Breast epithelium (tissue), 4 donors: ENCODE data around the gene CENPP. TPM values are rescaled to one million over a fixed set of nuclear protein-coding genes. Genes with fewer than 3 reads are reported as not detected.
"Not testable (repeated sequence)": the region's sequence is repeated elsewhere in the genome, so short reads cannot be mapped to it uniquely, and the experiment has no call there.

Experiments used
- DNase-seq, 2 donors: peaks; one replicate each; pipeline ENCODE4 v3.0.0-alpha.2; 2019; ENCODE audit warnings: low spot score in 2 of 2
- H3K27ac ChIP-seq, 2 donors: fragments of 200-600 bp; sonication (generic) in 1 of 2; one replicate each; pipeline ENCODE4 v1.5.1; 2016 to 2019; ENCODE audit warnings: mild to moderate bottlenecking in 1 of 2
- H3K27me3 ChIP-seq, 2 donors: fragments of 200-600 bp; sonication (generic) in 1 of 2; one replicate each; pipeline versions ENCODE4 v1.5.1 to v1.6.0; 2017 to 2019; ENCODE audit warnings: control low read depth in 1 of 2, mild to moderate bottlenecking in 1 of 2
- H3K36me3 ChIP-seq: fragments of 200-600 bp; one replicate; pipeline ENCODE4 v1.5.1; 2019
- H3K4me1 ChIP-seq, 2 donors: fragments of 200-600 bp; sonication (generic); one replicate each; pipeline ENCODE4 v1.5.1; 2016 to 2019; ENCODE audit warnings: control low read depth in 1 of 2
- H3K4me3 ChIP-seq, 3 donors: fragments of 200-600 bp; sonication (generic); 1 replicate in 2 of 3; 2 replicates in 1 of 3; pipeline ENCODE4 v1.5.1; 2016 to 2019; ENCODE audit warnings: mild to moderate bottlenecking in 3 of 3, moderate library complexity in 2 of 3
- H3K9me3 ChIP-seq, 2 donors: fragments of 200-600 bp; sonication (generic) in 1 of 2; one replicate each; pipeline ENCODE4 v1.5.1; 2016 to 2019; ENCODE audit warnings: control low read depth in 1 of 2
- CTCF ChIP-seq, 3 donors: fragments of 450-650 bp; IDR thresholded peaks; one replicate each; pipeline ENCODE4 v1.5.1; 2016 to 2017; ENCODE audit warnings: antibody characterized with exemption in 3 of 3, mild to moderate bottlenecking in 3 of 3, moderate library complexity in 3 of 3
- POLR2A ChIP-seq: fragments of 450-650 bp; IDR thresholded peaks from one replicate; pipeline ENCODE4 v1.6.1; 2016; ENCODE audit warnings: antibody characterized with exemption, mild to moderate bottlenecking, moderate library complexity
- POLR2AphosphoS5 ChIP-seq, 3 donors: sonication (generic); formaldehyde crosslinking; IDR thresholded peaks; one replicate each; pipeline ENCODE4 v1.6.1; 2017; ENCODE audit warnings: antibody characterized with exemption in 3 of 3
- intact Hi-C: fragments of 100-400 bp; cut with DNase I; formaldehyde crosslinking; loops from one replicate; pipeline ENCODE4 v1.15.1; 2023; ENCODE audit warnings: low total_unique reads
- total RNA-seq, 3 donors: library from RNA; depleted of rRNA; stranded (reverse); fragments of >200 nt; gene quantifications; one replicate each; pipeline ENCODE4 v1.1.0, GENCODE V29; 2016

Gene CENPP
- total RNA-seq, 3 donors from 2014 or later, result 3.9 to 6.1 (median 4.5) TPM

GRCh38 chr9:92619601-92620300, 294.0 kb downstream of the CENPP start:
- H3K9me3 ChIP-seq, result no peaks in the 10 kb centered on the region
- no peak for TF ChIP-seq POLR2A
- no peak for TF ChIP-seq CTCF (IDR thresholded peaks at IDR 0.05)
- no peak for TF ChIP-seq POLR2AphosphoS5 (IDR thresholded peaks at IDR 0.05)
- H3K27ac ChIP-seq, result peak overlapping the region; percentile 46 to 62
- no peaks in the 10 kb centered on the region for H3K4me1 ChIP-seq
- no peaks in the 10 kb centered on the region for H3K36me3 ChIP-seq
- intact Hi-C loops, result no loop called here
- no peak for DNase-seq
- H3K27me3 ChIP-seq, result no peaks in the 10 kb centered on the region
- H3K4me3 ChIP-seq, result no peak overlapping the region

GRCh38 chr9:92620845-92621244, 295.1 kb downstream of the CENPP start:
- Histone ChIP-seq H3K4me1 (no peaks in the 10 kb centered on the region), H3K27me3 (no peaks in the 10 kb centered on the region), H3K27ac (peak overlapping the region; percentile 46 to 62), H3K9me3 (no peaks in the 10 kb centered on the region), H3K36me3 (no peaks in the 10 kb centered on the region), H3K4me3 (no peak overlapping the region)
- no peak for TF ChIP-seq POLR2A
- no peak for TF ChIP-seq POLR2AphosphoS5 (IDR thresholded peaks at IDR 0.05)
- TF ChIP-seq CTCF (IDR thresholded peaks at IDR 0.05), result no peak
- DNase-seq, result peak in 1 of 2 donors; percentile 15
- intact Hi-C loops, result no loop called here

GRCh38 chr9:92623936-92624335, 298.2 kb downstream of the CENPP start:
- H3K27ac ChIP-seq, H3K4me1 ChIP-seq, H3K9me3 ChIP-seq, intact Hi-C loops, H3K4me3 ChIP-seq, H3K36me3 ChIP-seq, DNase-seq, H3K27me3 ChIP-seq: not testable (repeated sequence)

DNA sequence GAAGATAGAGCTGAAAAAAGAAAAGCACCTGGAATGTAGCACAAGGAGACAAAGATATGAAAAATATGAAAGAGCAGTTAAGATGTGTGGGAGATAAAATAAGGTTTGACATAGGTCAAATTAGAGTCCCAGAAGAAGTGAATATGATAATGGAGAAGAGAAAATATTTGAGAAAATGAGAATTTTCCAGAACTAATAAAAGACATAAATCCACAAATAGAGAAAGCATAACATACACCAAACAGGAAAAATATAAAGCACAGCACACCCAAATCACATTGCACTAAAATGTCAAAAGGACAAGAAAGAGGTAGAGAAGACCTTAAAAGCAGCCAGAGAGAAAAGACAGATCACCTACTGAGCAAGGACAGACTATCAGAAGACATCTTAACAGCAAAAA, 300.7 kb downstream of the CENPP start:
- no peak overlapping the region for H3K27ac ChIP-seq
- no peak overlapping the region for H3K4me3 ChIP-seq
- H3K4me1 ChIP-seq, result no peaks in the 10 kb centered on the region
- intact Hi-C loops, result no loop called here
- DNase-seq, result no peak
- no peaks in the 10 kb centered on the region for H3K27me3 ChIP-seq
- no peaks in the 10 kb centered on the region for H3K36me3 ChIP-seq
- no peaks in the 10 kb centered on the region for H3K9me3 ChIP-seq
- no peak for TF ChIP-seq POLR2AphosphoS5 (IDR thresholded peaks at IDR 0.05)
- no peak for TF ChIP-seq CTCF (IDR thresholded peaks at IDR 0.05)
- no peak for TF ChIP-seq POLR2A

- H3K27me3 ChIP-seq, result no peaks in the 10 kb centered on the region
- H3K36me3 ChIP-seq, result no peaks in the 10 kb centered on the region
- H3K9me3 ChIP-seq, result no peaks in the 10 kb centered on the region
- H3K27ac ChIP-seq, result no peak overlapping the region
- TF ChIP-seq POLR2A (no peak), POLR2AphosphoS5 (IDR thresholded peaks at IDR 0.05) (no peak), CTCF (IDR thresholded peaks at IDR 0.05) (no peak)
- DNase-seq, result no peak
- H3K4me3 ChIP-seq, result no peak overlapping the region
- intact Hi-C loops, result no loop called here
- H3K4me1 ChIP-seq, result no peaks in the 10 kb centered on the region
Measured at GRCh38 chr9:92627651-92628050, 301.9 kb downstream of the CENPP start.
